HL-60/S4 treated with retinoic acid at 250 ng/mL for 4 days and 3 days (cell line): Measurements from ENCODE around the gene MRPL28.
"Not testable (repeated sequence)": the region's sequence is repeated elsewhere in the genome, so short reads cannot be mapped to it uniquely, and the experiment has no call there.

Experiments
- in situ Hi-C: fragments of 300-500 bp; cut with MboI; formaldehyde crosslinking; loops from 2 replicates; pipeline ENCODE4 v1.7.0; 2022; ENCODE audit warnings: low sequenced_read_pairs

Gene MRPL28

GRCh38 chr16:360698-361336, 9.5 kb downstream of the MRPL28 start:
- in situ Hi-C loops, result no loop called here

- in situ Hi-C loops, result no loop called here
Measured at GRCh38 chr16:359871-360697, 10.3 kb downstream of the MRPL28 start.

GRCh38 chr16:359067-359763, 11.1 kb downstream of the MRPL28 start:
- in situ Hi-C loops, result no loop called here

GRCh38 chr16:356741-357140, 13.6 kb downstream of the MRPL28 start:
- in situ Hi-C loops, result no loop called here

GRCh38 chr16:354971-355461, 15.3 kb downstream of the MRPL28 start:
- in situ Hi-C loops, result no loop called here

GRCh38 chr16:354291-354881, 16.0 kb downstream of the MRPL28 start:
- in situ Hi-C loops, result no loop called here

GRCh38 chr16:353404-354290, 16.7 kb downstream of the MRPL28 start:
- in situ Hi-C loops, result no loop called here

GRCh38 chr16:352547-353403, 17.6 kb downstream of the MRPL28 start, which contains the start of gene AXIN1:
AXIN1 (minus strand) TSS chr16:352723; CDS start chr16:347025, 5,698 bp downstream.
- in situ Hi-C loops, result no loop called here

GRCh38 chr16:351804-352520, 18.4 kb downstream of the MRPL28 start:
- in situ Hi-C loops, result no loop called here

- in situ Hi-C loops, result no loop called here
Measured at GRCh38 chr16:350203-350602, 20.1 kb downstream of the MRPL28 start.

- in situ Hi-C loops, result no loop called here
Measured at GRCh38 chr16:349211-349610, 21.1 kb downstream of the MRPL28 start.

- in situ Hi-C loops, result not testable (repeated sequence)
Measured at GRCh38 chr16:348495-348894, 21.8 kb downstream of the MRPL28 start.

- in situ Hi-C loops, result no loop called here
Measured at GRCh38 chr16:347203-347602, 23.1 kb downstream of the MRPL28 start.

GRCh38 chr16:346587-346986, 23.8 kb downstream of the MRPL28 start:
- in situ Hi-C loops, result no loop called here

- in situ Hi-C loops, result no loop called here
Measured at GRCh38 chr16:345772-346171, 24.6 kb downstream of the MRPL28 start.

GRCh38 chr16:342455-343213, 27.7 kb downstream of the MRPL28 start:
- in situ Hi-C loops, result no loop called here

- in situ Hi-C loops, result not testable (repeated sequence)
Measured at GRCh38 chr16:341974-342336, 28.4 kb downstream of the MRPL28 start.
